Vagina (tissue), 2 donors: ENCODE measurements around the gene ZDHHC11.

Experiments
- CTCF ChIP-seq, 3 experiments: fragments of 450-650 bp in 2 of 3; fragments of 200-600 bp in 1 of 3; sonication (generic) in 1 of 3; IDR thresholded peaks; one replicate each; pipeline ENCODE4 v1.5.1; 2017 to 2019; ENCODE audit warnings: antibody characterized with exemption in 3 of 3, mild to moderate bottlenecking in 2 of 3, moderate library complexity in 2 of 3
- POLR2A ChIP-seq, 2 donors: fragments of 450-650 bp; IDR thresholded peaks; one replicate each; pipeline ENCODE4 v1.6.1; 2017; ENCODE audit warnings: antibody characterized with exemption in 2 of 2, mild to moderate bottlenecking in 2 of 2, moderate library complexity in 2 of 2
- POLR2AphosphoS5 ChIP-seq, 2 donors: sonication (generic); formaldehyde crosslinking; IDR thresholded peaks; one replicate each; pipeline ENCODE4 v1.9.0; 2017; ENCODE audit warnings: antibody characterized with exemption in 2 of 2, mild to moderate bottlenecking in 2 of 2, low read depth in 1 of 2; ENCODE audit not compliant: insufficient read depth in 1 of 2

- no peak for TF ChIP-seq CTCF (IDR thresholded peaks at IDR 0.05)
- TF ChIP-seq POLR2AphosphoS5 (IDR thresholded peaks at IDR 0.05; ENCODE audit: insufficient read depth in 1 of 2, low read depth in 1 of 2): no peak
- no peak for TF ChIP-seq POLR2A (IDR thresholded peaks at IDR 0.05)
Observed at GRCh38 chr5:863244-863805, 12.5 kb upstream of the ZDHHC11 start.
